LNCAP (cell line): ENCODE results near the gene CARHSP1.

Experiments used
- CTCF ChIP-seq: fragments of 450-650 bp; IDR thresholded peaks from 2 replicates; pipeline ENCODE4 v1.5.1; 2017; ENCODE audit warnings: mild to moderate bottlenecking

The CARHSP1 gene

GRCh38 chr16:8855972-8856371 is 12.8 kb downstream of the CARHSP1 start:
- no peak for TF ChIP-seq CTCF

GRCh38 chr16:8855051-8855786 is 13.6 kb downstream of the CARHSP1 start:
- 0 out of 2 replicates have a peak, but pooled peaks have one; percentile 14 for TF ChIP-seq CTCF

- no peak for TF ChIP-seq CTCF
Measured at GRCh38 chr16:8854298-8854948, 14.4 kb downstream of the CARHSP1 start.

GRCh38 chr16:8853611-8854010 is 15.2 kb downstream of the CARHSP1 start:
- no peak for TF ChIP-seq CTCF

- no peak for TF ChIP-seq CTCF
Measured at GRCh38 chr16:8853150-8853549, 15.7 kb downstream of the CARHSP1 start.

- no peak for TF ChIP-seq CTCF
Measured at GRCh38 chr16:8852534-8852933, 16.3 kb downstream of the CARHSP1 start.

- TF ChIP-seq CTCF, result no peak
Measured at GRCh38 chr16:8851761-8852403, 16.9 kb downstream of the CARHSP1 start.
